Measurements from ENCODE around the gene MBD3L3. TPM values are rescaled to one million over a fixed set of nuclear protein-coding genes. Genes with fewer than 3 reads are reported as not detected.
"Not testable (repeated sequence)": the region's sequence is repeated elsewhere in the genome, so short reads cannot be mapped to it uniquely, and the experiment has no call there.

Gene MBD3L3
- total RNA-seq = not detected

GRCh38 chr19:7058576-7058975, at the start of gene MBD3L3:
TSS of gene MBD3L3 (minus strand) at chr19:7058676. CDS start at chr19:7058605, 71 bp downstream.
- H3K27ac Mint-ChIP-seq; H3K4me3 Mint-ChIP-seq; H3K36me3 Mint-ChIP-seq (ENCODE audit: low read depth); H3K9me3 Mint-ChIP-seq; H3K27me3 Mint-ChIP-seq; ATAC-seq (replicated peaks); H3K4me1 Mint-ChIP-seq: not testable (repeated sequence)

DNA sequence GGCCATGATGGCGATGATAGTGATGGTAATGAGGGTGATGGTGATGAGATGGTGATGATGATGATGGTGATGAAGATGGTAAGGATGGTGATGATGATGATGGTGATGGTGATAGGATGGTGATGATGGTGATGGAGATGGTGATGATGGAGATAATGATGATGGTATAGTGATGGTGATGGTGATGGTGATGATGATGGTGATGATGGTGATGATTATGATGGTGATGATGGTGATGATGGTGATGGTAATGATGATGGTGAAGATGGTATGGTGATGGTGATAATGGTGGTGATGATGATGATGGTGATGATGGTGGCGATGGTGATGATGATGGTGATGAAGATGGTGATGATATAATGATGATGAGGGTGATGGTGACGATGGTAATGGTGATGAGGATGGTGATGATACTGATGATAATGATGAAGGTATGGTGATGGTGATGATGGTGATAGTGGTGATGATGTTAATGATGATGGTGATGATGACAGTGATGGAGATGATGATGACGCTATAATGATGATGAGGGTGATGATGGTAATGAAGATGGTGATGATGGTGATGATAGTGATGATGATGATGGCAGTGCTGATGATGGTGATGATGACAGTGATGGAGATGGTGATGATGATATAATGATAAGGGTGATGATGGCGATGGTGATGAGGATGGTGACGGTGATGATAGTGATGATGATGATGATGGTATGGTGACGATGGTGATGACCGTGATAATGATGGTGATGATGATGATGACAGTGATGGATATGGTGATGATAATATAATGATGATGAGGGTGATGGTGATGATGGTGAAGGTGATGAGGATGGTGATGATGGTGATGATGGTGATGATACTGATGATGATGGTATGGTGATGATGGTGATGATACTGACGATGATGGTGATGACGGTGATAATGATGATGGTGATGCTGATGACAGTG, 48.5 kb upstream of the MBD3L3 start:
- Mint-ChIP-seq H3K27me3 (no peaks in the 10 kb centered on the region), H3K27ac (no peak overlapping the region), H3K4me3 (no peak overlapping the region)

DNA sequence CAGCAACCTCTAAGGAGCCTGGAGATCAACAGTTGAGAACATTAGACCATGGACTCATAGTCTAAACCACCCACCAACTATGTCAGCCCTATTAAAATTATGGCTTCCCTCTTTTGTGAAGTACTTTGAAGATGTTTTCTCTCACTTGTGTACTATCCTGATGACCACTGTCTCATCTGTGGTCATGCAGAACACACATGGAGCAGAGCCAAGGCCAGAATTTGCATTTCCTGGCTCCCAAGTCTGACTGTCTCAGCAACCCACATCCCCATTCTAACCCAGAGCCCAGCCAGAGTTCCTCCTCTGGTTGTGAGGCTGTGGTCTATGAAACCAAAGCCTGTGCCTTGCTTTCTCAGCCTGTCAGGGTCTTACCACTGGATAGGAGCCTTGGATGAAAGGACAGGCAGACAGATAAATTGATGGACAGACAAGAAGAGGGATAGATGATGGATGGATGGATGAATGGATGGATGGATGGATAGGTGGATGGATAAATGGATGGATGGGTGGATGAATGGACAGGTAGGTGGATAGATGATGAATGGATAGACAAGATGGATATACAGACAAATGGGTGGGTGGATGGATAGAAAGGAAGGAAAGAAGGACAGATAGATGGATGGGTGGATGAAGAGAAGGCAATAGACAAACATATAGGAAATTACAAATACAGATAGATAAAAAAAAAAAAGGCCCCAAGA, 46.4 kb upstream of the MBD3L3 start:
- Mint-ChIP-seq H3K27ac (no peak overlapping the region), H3K27me3 (no peaks in the 10 kb centered on the region), H3K4me3 (no peak overlapping the region), H3K9me3 (no peaks in the 10 kb centered on the region), H3K4me1 (peaks cover 7% of the 10 kb centered on the region), H3K36me3 (ENCODE audit: low read depth) (no peaks in the 10 kb centered on the region)
- ATAC-seq (replicated peaks) = peak; percentile 14

More for the DNA sequence above, 48.5 kb upstream of the MBD3L3 start:
- ATAC-seq (replicated peaks) = no peak
- H3K9me3 Mint-ChIP-seq = no peaks in the 10 kb centered on the region
- no peaks in the 10 kb centered on the region for H3K36me3 Mint-ChIP-seq (ENCODE audit: low read depth)
- H3K4me1 Mint-ChIP-seq = peaks cover 3% of the 10 kb centered on the region

DNA sequence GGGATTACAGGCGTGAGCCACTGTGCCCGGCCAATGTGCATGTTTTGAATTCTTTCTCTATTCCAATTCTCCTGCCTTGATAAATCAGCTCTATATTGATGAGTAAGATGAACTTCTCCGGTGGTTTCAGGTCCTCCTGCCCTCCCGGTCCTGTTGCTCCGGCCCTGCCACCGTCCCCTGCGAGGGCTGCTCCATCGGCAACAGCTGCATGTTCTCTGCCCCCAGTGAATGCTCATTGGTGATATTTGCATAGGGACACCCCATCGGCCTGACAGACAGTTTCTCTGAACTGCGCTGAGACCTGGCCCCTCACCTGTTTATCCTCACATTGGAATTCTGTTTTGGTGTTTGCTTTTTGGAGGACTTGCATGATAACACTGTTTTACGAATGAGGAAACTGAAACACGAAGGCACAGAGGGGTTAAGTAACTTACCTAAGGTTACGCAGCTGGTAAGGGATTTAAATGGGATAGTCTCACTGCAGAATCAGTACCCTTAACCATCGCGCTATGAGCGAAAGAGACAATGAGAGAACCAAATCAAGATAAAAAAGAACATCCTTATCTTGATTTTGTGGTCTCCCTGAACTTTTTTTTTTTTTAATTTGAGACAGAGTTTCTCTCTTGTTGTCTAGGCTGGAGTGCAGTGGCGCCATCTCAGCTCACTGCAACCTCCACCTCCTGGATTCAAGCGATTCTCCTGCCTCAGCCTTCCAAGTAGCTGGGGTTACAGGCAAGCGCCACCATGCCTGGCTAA, 43.2 kb upstream of the MBD3L3 start:
- ATAC-seq (replicated peaks) = no peak
- H3K36me3 Mint-ChIP-seq (ENCODE audit: low read depth) = no peaks in the 10 kb centered on the region
- no peaks in the 10 kb centered on the region for H3K27me3 Mint-ChIP-seq
- peak overlapping the region; percentile 27 for H3K4me3 Mint-ChIP-seq
- H3K27ac Mint-ChIP-seq = no peak overlapping the region
- H3K4me1 Mint-ChIP-seq = peaks cover 7% of the 10 kb centered on the region
- H3K9me3 Mint-ChIP-seq = peaks cover 11% of the 10 kb centered on the region

- Mint-ChIP-seq H3K9me3 (peaks cover 16% of the 10 kb centered on the region), H3K36me3 (ENCODE audit: low read depth) (no peaks in the 10 kb centered on the region), H3K4me3 (peak overlapping the region; percentile 89), H3K27ac (peak overlapping the region; percentile 93), H3K27me3 (no peaks in the 10 kb centered on the region), H3K4me1 (peaks cover 7% of the 10 kb centered on the region)
- no peak for ATAC-seq (replicated peaks)
Observed at GRCh38 chr19:7099597-7099921, 41.1 kb upstream of the MBD3L3 start.

DNA sequence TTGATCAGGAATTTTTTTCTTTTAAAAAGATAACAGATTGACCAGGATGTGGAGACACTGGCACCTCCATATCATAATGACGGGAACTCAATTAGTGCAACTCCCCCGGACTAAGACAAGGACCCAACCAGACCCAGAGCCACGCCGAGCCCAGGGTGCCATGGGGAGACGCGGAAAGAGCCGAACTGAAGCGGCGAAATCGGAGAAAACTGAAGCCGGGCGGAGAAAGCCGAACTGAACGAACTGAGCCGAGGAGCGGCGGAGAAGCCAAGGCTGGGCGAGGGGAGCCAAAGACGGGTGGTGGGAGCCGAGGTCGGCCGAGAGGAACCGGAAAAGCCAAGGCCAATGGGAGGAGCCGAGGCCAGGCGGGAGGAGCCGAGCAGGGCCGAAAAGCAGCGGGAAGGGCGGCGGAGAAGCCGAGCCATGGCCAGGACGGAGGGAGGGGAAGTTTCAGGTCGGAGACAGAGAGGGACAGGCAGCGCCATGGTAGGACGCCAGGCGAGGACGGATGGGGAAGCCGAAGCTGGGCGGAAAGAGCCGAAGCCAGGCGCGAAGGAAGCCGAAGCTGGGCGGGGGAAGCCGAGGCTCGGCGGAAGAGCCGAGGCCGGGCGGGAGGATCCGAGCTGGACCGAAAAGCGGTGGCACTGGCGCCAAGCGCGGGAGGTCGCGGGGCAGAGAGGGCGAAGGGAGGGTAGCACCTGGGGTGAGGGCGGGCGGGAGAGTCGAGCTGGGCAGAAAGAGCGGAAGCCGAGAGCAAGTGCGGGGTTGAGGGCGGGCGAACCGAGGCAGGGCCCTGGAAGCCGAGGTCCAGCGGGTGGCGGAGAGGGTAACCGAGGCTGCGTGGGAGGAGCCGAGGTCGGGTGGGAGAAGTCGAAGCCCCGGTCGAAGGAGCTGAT, 40.5 kb upstream of the MBD3L3 start:
- Mint-ChIP-seq H3K27ac (peak overlapping the region; percentile 93), H3K36me3 (ENCODE audit: low read depth) (no peaks in the 10 kb centered on the region), H3K4me3 (peak overlapping the region; percentile 89), H3K9me3 (peaks cover 16% of the 10 kb centered on the region), H3K4me1 (peaks cover 7% of the 10 kb centered on the region), H3K27me3 (no peaks in the 10 kb centered on the region)
- peak; percentile 89 for ATAC-seq (replicated peaks)

GRCh38 chr19:7098096-7098495, 39.6 kb upstream of the MBD3L3 start:
- Mint-ChIP-seq H3K27me3 (no peaks in the 10 kb centered on the region), H3K9me3 (peaks cover 16% of the 10 kb centered on the region), H3K4me3 (peak overlapping the region; percentile 89), H3K4me1 (peaks cover 7% of the 10 kb centered on the region), H3K27ac (peak overlapping the region; percentile 93), H3K36me3 (ENCODE audit: low read depth) (no peaks in the 10 kb centered on the region)
- no peak for ATAC-seq (replicated peaks)

DNA sequence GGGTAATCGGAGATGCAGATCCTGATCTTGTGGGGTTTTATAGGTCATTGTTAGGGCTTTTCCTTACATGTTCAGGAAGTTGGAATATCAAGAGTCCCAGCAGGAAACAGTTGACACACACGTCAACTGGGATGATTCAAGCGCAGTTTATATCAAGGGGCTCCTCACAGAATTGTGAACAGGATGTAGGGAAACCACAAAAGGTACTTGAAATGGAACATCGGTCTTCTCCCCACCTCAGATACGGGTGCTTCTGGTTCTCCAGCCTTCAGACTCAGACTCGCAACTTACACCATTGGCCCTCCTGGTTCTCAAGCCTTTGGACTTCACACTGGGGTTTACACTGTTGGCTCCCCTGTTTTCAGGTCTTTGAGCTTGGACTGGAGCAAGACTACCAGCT, 30.5 kb upstream of the MBD3L3 start:
- no peak overlapping the region for H3K4me3 Mint-ChIP-seq
- no peaks in the 10 kb centered on the region for H3K27me3 Mint-ChIP-seq
- no peaks in the 10 kb centered on the region for H3K4me1 Mint-ChIP-seq
- peaks cover 20% of the 10 kb centered on the region for H3K36me3 Mint-ChIP-seq (ENCODE audit: low read depth)
- H3K9me3 Mint-ChIP-seq = peaks cover 27% of the 10 kb centered on the region
- H3K27ac Mint-ChIP-seq = no peak overlapping the region
- no peak for ATAC-seq (replicated peaks)

DNA sequence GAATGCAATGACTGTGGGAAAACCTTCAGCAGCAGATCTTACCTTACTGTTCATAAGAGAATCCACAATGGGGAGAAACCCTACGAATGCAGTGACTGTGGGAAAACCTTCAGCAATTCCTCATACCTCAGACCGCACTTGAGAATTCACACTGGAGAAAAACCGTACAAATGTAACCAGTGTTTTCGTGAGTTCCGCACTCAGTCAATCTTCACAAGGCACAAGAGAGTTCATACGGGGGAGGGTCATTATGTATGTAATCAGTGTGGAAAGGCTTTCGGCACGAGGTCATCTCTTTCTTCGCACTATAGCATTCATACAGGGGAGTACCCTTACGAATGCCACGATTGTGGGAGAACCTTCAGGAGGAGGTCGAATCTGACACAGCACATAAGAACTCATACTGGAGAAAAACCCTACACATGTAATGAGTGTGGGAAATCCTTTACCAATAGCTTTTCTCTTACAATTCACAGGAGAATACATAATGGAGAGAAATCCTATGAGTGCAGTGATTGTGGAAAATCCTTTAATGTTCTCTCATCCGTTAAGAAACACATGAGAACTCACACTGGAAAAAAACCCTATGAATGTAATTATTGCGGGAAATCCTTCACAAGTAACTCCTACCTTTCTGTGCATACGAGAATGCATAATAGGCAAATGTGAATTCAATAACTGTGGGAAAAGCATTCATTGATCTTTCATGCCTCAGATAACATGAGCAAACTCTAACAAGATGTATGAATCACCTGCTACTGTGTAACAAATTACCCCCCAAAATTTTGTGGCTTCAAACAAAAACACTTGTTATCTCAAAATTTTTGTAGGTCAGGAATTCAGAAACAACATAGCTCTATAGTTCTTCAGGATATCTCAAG, 24.8 kb upstream of the MBD3L3 start:
- no peak overlapping the region for H3K27ac Mint-ChIP-seq
- no peaks in the 10 kb centered on the region for H3K4me1 Mint-ChIP-seq
- no peaks in the 10 kb centered on the region for H3K27me3 Mint-ChIP-seq
- peaks cover 22% of the 10 kb centered on the region for H3K9me3 Mint-ChIP-seq
- H3K36me3 Mint-ChIP-seq (ENCODE audit: low read depth) = peaks cover 77% of the 10 kb centered on the region
- ATAC-seq (replicated peaks) = no peak
- H3K4me3 Mint-ChIP-seq = no peak overlapping the region

DNA sequence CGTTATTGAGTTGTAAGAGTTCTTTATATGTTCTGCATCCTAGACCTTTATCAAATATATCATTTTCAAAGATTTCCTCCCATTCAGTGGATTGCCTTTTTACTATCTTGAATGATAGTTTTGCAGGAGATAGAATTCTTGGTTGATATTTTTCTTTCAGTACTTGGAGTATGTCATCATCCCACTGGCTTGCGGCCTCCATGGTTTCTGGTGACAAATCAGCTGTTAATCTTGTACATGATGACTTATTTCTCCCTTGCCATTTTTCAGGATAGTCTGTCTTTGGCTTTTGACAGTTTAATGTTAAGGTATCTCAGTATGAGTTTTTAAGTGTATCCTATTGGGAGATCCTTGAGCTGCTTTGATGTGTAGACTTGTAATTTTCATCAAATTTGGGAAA, 19.5 kb upstream of the MBD3L3 start:
- peaks cover 4% of the 10 kb centered on the region for H3K4me1 Mint-ChIP-seq
- peaks cover 13% of the 10 kb centered on the region for H3K9me3 Mint-ChIP-seq
- no peak overlapping the region for H3K4me3 Mint-ChIP-seq
- H3K36me3 Mint-ChIP-seq (ENCODE audit: low read depth) = peaks cover 100% of the 10 kb centered on the region
- H3K27ac Mint-ChIP-seq = no peak overlapping the region
- ATAC-seq (replicated peaks) = no peak
- no peaks in the 10 kb centered on the region for H3K27me3 Mint-ChIP-seq

DNA sequence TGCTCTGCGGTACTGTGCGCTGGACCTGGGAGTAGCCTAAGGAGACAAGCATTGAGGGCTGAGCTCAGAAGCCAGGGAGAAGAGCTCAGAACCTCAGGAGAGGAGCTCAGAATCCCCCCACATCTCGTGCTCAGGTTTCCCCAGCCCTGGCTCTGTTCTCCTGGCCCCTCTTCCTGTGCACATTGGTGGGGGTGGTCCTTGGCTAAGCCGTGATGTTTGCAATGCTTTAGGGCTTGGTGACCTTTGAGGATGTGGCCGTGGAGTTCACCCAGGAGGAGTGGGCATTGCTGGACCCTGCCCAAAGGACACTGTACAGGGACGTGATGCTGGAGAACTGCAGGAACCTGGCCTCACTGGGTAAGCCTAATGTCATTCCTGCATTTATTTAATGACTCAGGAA, 17.7 kb upstream of the MBD3L3 start:
- Mint-ChIP-seq H3K27ac (no peak overlapping the region), H3K36me3 (ENCODE audit: low read depth) (peaks cover 97% of the 10 kb centered on the region)

DNA sequence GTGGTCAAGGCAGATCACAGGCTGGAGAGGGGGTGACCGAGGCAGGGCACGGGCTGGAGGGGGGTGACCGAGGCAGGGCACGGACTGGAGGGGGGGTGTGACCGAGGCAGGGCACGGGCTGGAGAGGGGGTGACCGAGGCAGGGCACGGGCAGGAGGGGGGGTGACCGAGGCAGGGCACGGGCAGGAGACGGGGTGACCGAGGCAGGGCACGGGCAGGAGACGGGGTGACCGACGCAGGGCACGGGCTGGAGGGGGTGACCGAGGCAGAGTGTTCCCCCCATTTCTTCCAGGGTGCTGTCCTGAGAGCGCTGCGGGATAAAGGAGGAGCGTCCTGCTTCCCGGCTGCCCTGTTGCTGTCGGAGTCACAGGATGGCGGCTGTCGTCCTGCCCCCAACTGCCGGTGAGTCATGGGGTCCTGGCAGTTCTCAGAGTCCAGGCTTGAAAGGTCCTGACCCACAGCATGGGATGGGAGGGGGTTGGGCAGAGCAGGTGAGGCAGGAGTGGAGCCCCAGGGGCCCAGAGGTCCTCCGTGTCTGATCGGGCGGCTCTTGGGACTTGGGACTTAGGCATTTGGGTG, 16.3 kb upstream of the MBD3L3 start:
- peaks cover 12% of the 10 kb centered on the region for H3K9me3 Mint-ChIP-seq

More for the DNA sequence above, 17.7 kb upstream of the MBD3L3 start:
- peaks cover 12% of the 10 kb centered on the region for H3K9me3 Mint-ChIP-seq
- H3K4me3 Mint-ChIP-seq = no peak overlapping the region
- ATAC-seq (replicated peaks) = no peak
- H3K27me3 Mint-ChIP-seq = no peaks in the 10 kb centered on the region
- H3K4me1 Mint-ChIP-seq = peaks cover 9% of the 10 kb centered on the region

GRCh38 chr19:7072541-7072940, 14.1 kb upstream of the MBD3L3 start:
- Mint-ChIP-seq H3K4me1 (peaks cover 9% of the 10 kb centered on the region), H3K36me3 (ENCODE audit: low read depth) (peaks cover 83% of the 10 kb centered on the region), H3K27me3 (no peaks in the 10 kb centered on the region), H3K4me3 (no peak overlapping the region), H3K9me3 (peaks cover 3% of the 10 kb centered on the region), H3K27ac (no peak overlapping the region)
- no peak for ATAC-seq (replicated peaks)

More for the DNA sequence above, 16.3 kb upstream of the MBD3L3 start:
- Mint-ChIP-seq H3K27me3 (no peaks in the 10 kb centered on the region), H3K4me3 (no peak overlapping the region), H3K36me3 (ENCODE audit: low read depth) (peaks cover 97% of the 10 kb centered on the region), H3K4me1 (peaks cover 9% of the 10 kb centered on the region), H3K27ac (no peak overlapping the region)
- no peak for ATAC-seq (replicated peaks)

Data from activated T-helper 17 cell treated with anti-CD3 and anti-CD28 coated beads, Interleukin-2, amount 50 U/mL, for 72 hours (primary cell).